Aorta (tissue), 5 donors: ENCODE measurements around the gene CREG1. TPM values are rescaled to one million over a fixed set of nuclear protein-coding genes. Genes with fewer than 3 reads are reported as not detected.

Source experiments
- ATAC-seq: fragments of 200-7000 bp; cut with Tn5 transposase; one replicate; pipeline ENCODE4 v1.9.1; 2022; ENCODE audit warnings: moderate library complexity; ENCODE audit not compliant: low FRiP score
- DNase-seq, 2 donors: peaks; one replicate each; pipeline ENCODE4 v3.0.0-alpha.2; 2020
- H3K27ac ChIP-seq, 2 donors: one replicate each; pipeline ENCODE4 v1.5.1; 2013; ENCODE audit warnings: low read length in 2 of 2, mild to moderate bottlenecking in 2 of 2, moderate library complexity in 2 of 2, control low read depth in 1 of 2, inconsistent platforms in 1 of 2, low read depth in 1 of 2
- H3K27me3 ChIP-seq, 2 donors: one replicate each; pipeline ENCODE4 v1.6.1; 2013; ENCODE audit warnings: control low read depth in 1 of 2, low read length in 1 of 2, mild to moderate bottlenecking in 1 of 2, moderate library complexity in 1 of 2; ENCODE audit not compliant: insufficient read depth in 2 of 2, control insufficient read depth in 1 of 2
- H3K36me3 ChIP-seq, 2 donors: one replicate each; pipeline ENCODE4 v1.6.1; 2013; ENCODE audit warnings: control low read depth in 1 of 2, low read length in 1 of 2, mild to moderate bottlenecking in 1 of 2; ENCODE audit not compliant: insufficient read depth in 2 of 2, control insufficient read depth in 1 of 2
- H3K4me1 ChIP-seq, 2 donors: one replicate each; pipeline ENCODE4 v1.6.1; 2013; ENCODE audit warnings: low read length in 2 of 2, control low read depth in 1 of 2, mild to moderate bottlenecking in 1 of 2, moderate library complexity in 1 of 2; ENCODE audit not compliant: insufficient read depth in 2 of 2, control insufficient read depth in 1 of 2
- H3K4me3 ChIP-seq, 2 donors: one replicate each; pipeline ENCODE4 v1.5.1; 2013; ENCODE audit warnings: low read length in 2 of 2, control low read depth in 1 of 2, mild to moderate bottlenecking in 1 of 2
- H3K9me3 ChIP-seq: one replicate; pipeline ENCODE4 v1.6.1; 2013; ENCODE audit warnings: mild to moderate bottlenecking, low read length; ENCODE audit not compliant: control insufficient read depth
- WGBS, 2 donors: extraction: QIAGEN DNeasy Blood & Tissue Kit; methylation state at CpG; one replicate each; pipeline ENCODE4 v1.1.7; 2013; 5-methylcytosine and 5-hydroxymethylcytosine counted together
- intact Hi-C, 2 donors: fragments of 100-400 bp; cut with DNase I; formaldehyde crosslinking; loops; one replicate each; pipeline versions ENCODE4 v1.14.2 to v1.15.0; 2022
- polyA plus RNA-seq, 2 donors: library from polyadenylated mRNA; stranded (reverse); fragments of 200-250 nt; gene quantifications; one replicate each; pipeline ENCODE4 v1.2.3, GENCODE V29; 2013
- total RNA-seq, 2 donors: library from RNA; stranded (reverse); fragmentation: NEBNext Ultra II Directional; extraction: Animal tissue kit (Norgen Biotek cat#: 25700); gene quantifications; one replicate each; pipeline ENCODE4 v1.2.1, GENCODE V29; 2021
- donor health status: healthy with polysubstance abuse.
- donor health status: Bipolar disorder and iron deficiency.
- donor health status: DM: no; HTN: no; CAD: no.
- donor health status: DM: no; HTN: no; CAD: no.
- donor health status: DM: yes; HTN: yes; CAD: no.

Gene CREG1
- total and polyA plus RNA-seq, 4 donors, result 92.5 to 127 (median 103) TPM

- DNase-seq (no peak), ATAC-seq (no peak)
- H3K36me3 ChIP-seq, result no peaks in the 10 kb centered on the region
- H3K27me3 ChIP-seq, result no peaks in the 10 kb centered on the region
- no peak overlapping the region for H3K27ac ChIP-seq
- intact Hi-C loops, result no loop called here
- H3K9me3 ChIP-seq, result no peaks in the 10 kb centered on the region
- H3K4me3 ChIP-seq, result no peak overlapping the region
- H3K4me1 ChIP-seq, result no peaks in the 10 kb centered on the region
- WGBS, 2 donors, result 95 to 97% methylated on average over 1 of the region's 1 CpG
These were observed 34.3 kb upstream of the CREG1 start for GRCh38 chr1:167587872-167588271.

- H3K36me3 ChIP-seq, result no peaks in the 10 kb centered on the region
- no peaks in the 10 kb centered on the region for H3K9me3 ChIP-seq
- H3K27me3 ChIP-seq, result no peaks in the 10 kb centered on the region
- no peak for DNase-seq
- no peak overlapping the region for H3K27ac ChIP-seq
- H3K4me3 ChIP-seq, result no peak overlapping the region
- no peaks in the 10 kb centered on the region for H3K4me1 ChIP-seq
- WGBS, 2 donors, result 91 to 95% methylated on average over 2 of the region's 2 CpGs
- ATAC-seq, result no peak
- intact Hi-C loops, result no loop called here
These were observed 33.8 kb upstream of the CREG1 start for GRCh38 chr1:167587342-167587741.

- no peaks in the 10 kb centered on the region for H3K9me3 ChIP-seq
- no peaks in the 10 kb centered on the region for H3K36me3 ChIP-seq
- no peak overlapping the region for H3K4me3 ChIP-seq
- no peak overlapping the region for H3K27ac ChIP-seq
- DNase-seq (no peak), ATAC-seq (no peak)
- intact Hi-C loops, result no loop called here
- 92 to 98% methylated on average over 3 of the region's 3 CpGs for WGBS, 2 donors
- no peaks in the 10 kb centered on the region for H3K27me3 ChIP-seq
- H3K4me1 ChIP-seq, result no peaks in the 10 kb centered on the region
These were observed 31.0 kb upstream of the CREG1 start for GRCh38 chr1:167584581-167584980.

GRCh38 chr1:167582722-167583121 lies 29.2 kb upstream of the CREG1 start:
- H3K27ac ChIP-seq, result no peak overlapping the region
- H3K36me3 ChIP-seq, result no peaks in the 10 kb centered on the region
- no peaks in the 10 kb centered on the region for H3K9me3 ChIP-seq
- DNase-seq (no peak), ATAC-seq (no peak)
- H3K4me1 ChIP-seq, result no peaks in the 10 kb centered on the region
- intact Hi-C loops, result no loop called here
- no peaks in the 10 kb centered on the region for H3K27me3 ChIP-seq
- H3K4me3 ChIP-seq, result no peak overlapping the region
- WGBS, 2 donors, result 97% methylated on average over 4 of the region's 4 CpGs

GRCh38 chr1:167582064-167582463 lies 28.5 kb upstream of the CREG1 start:
- Histone ChIP-seq H3K4me3 (no peak overlapping the region), H3K36me3 (no peaks in the 10 kb centered on the region), H3K4me1 (no peaks in the 10 kb centered on the region), H3K27me3 (no peaks in the 10 kb centered on the region), H3K9me3 (no peaks in the 10 kb centered on the region), H3K27ac (no peak overlapping the region)
- ATAC-seq (no peak), DNase-seq (no peak)
- 91 to 96% methylated on average over 1 of the region's 1 CpG for WGBS, 2 donors
- intact Hi-C loops, result no loop called here

- H3K9me3 ChIP-seq, result no peaks in the 10 kb centered on the region
- ATAC-seq (no peak), DNase-seq (no peak)
- no peak overlapping the region for H3K4me3 ChIP-seq
- intact Hi-C loops, result no loop called here
- H3K27ac ChIP-seq, result no peak overlapping the region
- no peaks in the 10 kb centered on the region for H3K4me1 ChIP-seq
- WGBS, 2 donors, result 78% methylated on average over 4 of the region's 4 CpGs
- H3K36me3 ChIP-seq, result no peaks in the 10 kb centered on the region
- no peaks in the 10 kb centered on the region for H3K27me3 ChIP-seq
These were observed 26.4 kb upstream of the CREG1 start for GRCh38 chr1:167579986-167580385.

GRCh38 chr1:167578939-167579521 lies 25.5 kb upstream of the CREG1 start:
- no peaks in the 10 kb centered on the region for H3K9me3 ChIP-seq
- no peak for ATAC-seq
- H3K27ac ChIP-seq, result no peak overlapping the region
- intact Hi-C loops, result no loop called here
- no peaks in the 10 kb centered on the region for H3K4me1 ChIP-seq
- 73 to 77% methylated on average over 2 of the region's 2 CpGs for WGBS, 2 donors
- H3K36me3 ChIP-seq, result no peaks in the 10 kb centered on the region
- no peak for DNase-seq
- no peak overlapping the region for H3K4me3 ChIP-seq
- no peaks in the 10 kb centered on the region for H3K27me3 ChIP-seq

GRCh38 chr1:167575649-167576048 lies 22.1 kb upstream of the CREG1 start:
- Histone ChIP-seq H3K36me3 (no peaks in the 10 kb centered on the region), H3K27ac (no peak overlapping the region), H3K27me3 (no peaks in the 10 kb centered on the region), H3K9me3 (no peaks in the 10 kb centered on the region), H3K4me3 (no peak overlapping the region), H3K4me1 (no peaks in the 10 kb centered on the region)
- no peak for ATAC-seq
- 75 to 80% methylated on average over 13 of the region's 13 CpGs for WGBS, 2 donors
- intact Hi-C loops, result no loop called here
- no peak for DNase-seq

GRCh38 chr1:167573035-167573434 lies 19.5 kb upstream of the CREG1 start:
- intact Hi-C loops, result no loop called here

More at GRCh38 chr1:167573035-167573434, 19.5 kb upstream of the CREG1 start:
- H3K27ac ChIP-seq, result no peak overlapping the region
- no peak for DNase-seq
- H3K27me3 ChIP-seq, result no peaks in the 10 kb centered on the region
- 54 to 65% methylated on average over 2 of the region's 2 CpGs for WGBS, 2 donors
- no peaks in the 10 kb centered on the region for H3K36me3 ChIP-seq
- ATAC-seq, result no peak
- H3K4me3 ChIP-seq, result no peak overlapping the region
- no peaks in the 10 kb centered on the region for H3K4me1 ChIP-seq
- H3K9me3 ChIP-seq, result no peaks in the 10 kb centered on the region
